GM12873 (cell line): ENCODE results near the gene SBSN.

Experiments
- TF ChIP-seq, protein P1 (sequence below): IDR thresholded peaks from 2 replicates; pipeline ENCODE4 v1.5.1; 2012; ENCODE audit warnings: low read depth, mild to moderate bottlenecking, moderate library complexity, low read length, control low read depth; ENCODE audit not compliant: insufficient read depth; ENCODE audit errors: missing control alignments

SBSN gene

DNA sequence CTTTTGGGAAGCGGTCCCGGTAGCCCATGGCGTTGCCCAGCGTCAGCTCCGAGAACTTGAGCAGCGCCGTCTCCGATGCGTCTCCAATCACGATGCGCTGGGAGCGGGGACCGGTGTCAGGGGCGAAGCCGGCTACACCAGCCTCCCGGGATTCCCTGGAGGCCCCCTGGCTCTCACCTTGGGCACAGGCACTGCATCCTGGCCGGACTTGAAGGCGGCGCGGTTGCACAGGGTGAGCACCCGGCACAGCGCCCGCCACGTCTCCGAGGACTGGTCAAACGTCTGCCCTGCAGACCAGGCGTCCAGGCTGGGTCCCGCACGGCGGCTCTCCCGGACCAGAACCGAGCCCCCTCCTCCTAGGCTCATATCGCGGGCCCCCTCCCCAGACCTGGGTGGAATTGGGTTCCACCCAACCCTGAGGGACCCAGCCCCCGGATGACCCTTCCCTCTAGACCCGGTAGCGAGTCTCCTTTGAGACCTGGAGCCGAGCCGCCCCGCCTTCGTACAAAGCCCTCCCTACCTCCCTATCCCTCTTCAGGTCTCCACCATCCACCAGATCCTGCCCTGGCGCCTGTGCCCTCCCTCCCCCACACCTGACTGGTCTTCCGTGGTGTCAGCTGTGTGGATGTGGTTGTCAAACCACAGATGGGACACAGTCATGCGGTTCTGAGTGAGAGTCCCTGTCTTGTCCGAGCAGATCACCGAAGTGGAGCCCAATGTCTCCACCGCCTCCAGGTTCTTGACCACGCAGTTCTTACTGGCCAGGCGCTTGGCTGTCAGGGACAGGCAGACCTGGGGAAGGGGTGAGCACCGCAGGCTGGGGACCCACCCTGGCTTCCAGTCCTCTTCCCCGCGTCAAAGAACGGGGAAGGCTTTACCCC, 30.5 kb upstream of the SBSN start:
- TF ChIP-seq, protein P1, sequence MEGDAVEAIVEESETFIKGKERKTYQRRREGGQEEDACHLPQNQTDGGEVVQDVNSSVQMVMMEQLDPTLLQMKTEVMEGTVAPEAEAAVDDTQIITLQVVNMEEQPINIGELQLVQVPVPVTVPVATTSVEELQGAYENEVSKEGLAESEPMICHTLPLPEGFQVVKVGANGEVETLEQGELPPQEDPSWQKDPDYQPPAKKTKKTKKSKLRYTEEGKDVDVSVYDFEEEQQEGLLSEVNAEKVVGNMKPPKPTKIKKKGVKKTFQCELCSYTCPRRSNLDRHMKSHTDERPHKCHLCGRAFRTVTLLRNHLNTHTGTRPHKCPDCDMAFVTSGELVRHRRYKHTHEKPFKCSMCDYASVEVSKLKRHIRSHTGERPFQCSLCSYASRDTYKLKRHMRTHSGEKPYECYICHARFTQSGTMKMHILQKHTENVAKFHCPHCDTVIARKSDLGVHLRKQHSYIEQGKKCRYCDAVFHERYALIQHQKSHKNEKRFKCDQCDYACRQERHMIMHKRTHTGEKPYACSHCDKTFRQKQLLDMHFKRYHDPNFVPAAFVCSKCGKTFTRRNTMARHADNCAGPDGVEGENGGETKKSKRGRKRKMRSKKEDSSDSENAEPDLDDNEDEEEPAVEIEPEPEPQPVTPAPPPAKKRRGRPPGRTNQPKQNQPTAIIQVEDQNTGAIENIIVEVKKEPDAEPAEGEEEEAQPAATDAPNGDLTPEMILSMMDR: no peak

DNA sequence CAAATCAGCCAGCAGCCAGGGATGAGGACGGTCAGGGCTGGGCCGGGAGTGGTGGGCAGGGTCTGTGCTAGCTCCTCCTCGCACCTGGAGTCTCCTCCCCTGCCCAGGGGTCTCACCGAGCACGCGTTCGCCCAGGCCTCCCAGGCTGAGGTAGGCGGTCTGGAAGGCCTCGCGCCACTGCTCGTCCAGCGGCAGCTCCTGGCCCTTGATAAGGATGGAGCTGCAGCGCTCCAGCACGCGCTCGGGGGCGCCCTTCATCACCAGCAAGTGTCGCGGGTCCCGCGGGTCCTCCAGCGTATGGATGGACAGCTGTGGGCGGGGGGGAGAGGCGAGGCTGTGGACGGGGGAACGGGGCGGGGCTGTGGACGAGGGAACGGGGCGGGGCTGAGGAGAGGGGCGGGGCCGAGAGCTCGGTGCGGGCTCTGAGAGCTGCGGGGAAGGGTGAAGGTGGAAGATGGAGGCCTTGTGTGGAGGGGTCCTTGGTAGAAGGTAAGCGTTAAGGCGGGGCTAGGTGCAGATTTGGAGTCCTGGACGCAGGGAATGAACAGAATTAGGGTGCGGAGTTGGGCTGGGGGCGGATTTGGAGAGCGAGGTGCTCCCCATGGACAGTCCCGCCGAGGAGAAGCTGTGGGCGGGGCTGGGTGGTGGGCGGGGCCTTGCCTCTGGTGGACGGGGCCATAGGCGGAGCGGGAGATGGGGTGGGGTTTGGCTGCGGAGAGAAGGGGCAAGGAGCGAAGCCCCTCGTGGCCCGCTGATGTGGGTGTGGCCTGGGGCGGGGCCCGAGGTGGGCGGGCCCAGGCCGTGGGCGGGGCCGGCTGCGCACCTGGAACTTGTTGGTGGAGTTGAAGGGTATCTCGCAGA, 29.7 kb upstream of the SBSN start:
- TF ChIP-seq, protein P1: no peak

DNA sequence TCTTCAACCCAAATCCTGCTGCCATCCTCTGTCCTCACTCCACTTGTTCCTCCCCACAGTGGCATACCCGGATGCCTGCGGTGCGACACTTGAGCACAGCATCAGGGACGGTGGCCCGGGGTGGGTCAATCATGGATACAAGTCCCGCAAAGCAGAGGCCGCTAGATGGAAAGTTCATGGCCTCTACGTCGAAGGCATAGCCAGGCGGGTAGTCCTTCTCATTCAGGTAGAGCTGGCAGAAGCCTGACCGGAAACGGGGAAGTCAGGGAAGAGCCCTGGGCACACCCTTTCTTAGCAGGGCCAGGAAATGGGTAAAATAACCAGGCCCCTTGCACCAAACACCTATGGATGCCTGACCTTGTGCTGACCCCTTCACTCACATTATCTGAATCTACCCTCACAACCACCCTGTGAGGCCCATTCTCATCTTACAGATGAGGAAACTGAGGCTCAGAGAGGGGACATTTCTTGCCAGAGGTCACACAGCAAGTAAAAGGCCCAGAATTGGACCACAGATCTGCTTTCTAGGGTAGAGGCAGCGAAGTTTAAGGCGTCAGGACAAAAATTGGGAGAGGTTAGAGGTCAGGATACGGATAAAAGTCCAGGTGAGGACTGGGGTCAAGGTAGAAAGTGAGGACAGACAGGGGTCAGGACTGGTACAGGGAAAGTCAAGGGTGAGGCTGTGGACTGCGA, 28.9 kb upstream of the SBSN start:
- TF ChIP-seq, protein P1: no peak

DNA sequence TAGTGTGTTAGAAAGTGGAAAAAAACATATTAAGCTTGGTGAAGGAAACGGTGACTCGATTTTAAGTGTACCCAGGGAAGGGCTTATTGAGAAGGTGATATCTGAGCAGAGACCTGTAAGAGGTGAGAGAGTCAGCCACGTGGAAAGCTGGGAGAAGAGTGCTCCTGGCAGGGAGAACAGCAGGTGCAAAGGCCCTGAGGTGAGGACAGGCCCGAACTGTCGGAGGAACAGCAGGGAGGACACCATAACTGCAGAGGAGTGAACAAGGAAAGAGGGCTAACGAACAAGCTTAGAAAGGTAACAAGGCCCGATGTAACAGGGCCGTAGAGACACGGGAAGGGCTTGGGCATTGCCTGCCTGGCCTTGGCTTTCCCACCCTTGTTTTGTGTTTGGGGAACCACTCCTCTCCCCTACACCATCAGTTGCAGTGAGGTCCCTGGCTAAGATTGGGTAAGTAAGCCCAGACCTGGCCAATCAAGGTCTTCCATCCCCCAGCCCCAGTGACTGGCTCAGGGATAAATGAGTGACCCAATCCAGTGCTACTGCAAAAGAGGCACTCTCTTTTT, 28.0 kb upstream of the SBSN start:
- TF ChIP-seq, protein P1: no peak

GRCh38 chr19:35555301-35556005, 27.3 kb upstream of the SBSN start:
- TF ChIP-seq, protein P1: peak; percentile 47

DNA sequence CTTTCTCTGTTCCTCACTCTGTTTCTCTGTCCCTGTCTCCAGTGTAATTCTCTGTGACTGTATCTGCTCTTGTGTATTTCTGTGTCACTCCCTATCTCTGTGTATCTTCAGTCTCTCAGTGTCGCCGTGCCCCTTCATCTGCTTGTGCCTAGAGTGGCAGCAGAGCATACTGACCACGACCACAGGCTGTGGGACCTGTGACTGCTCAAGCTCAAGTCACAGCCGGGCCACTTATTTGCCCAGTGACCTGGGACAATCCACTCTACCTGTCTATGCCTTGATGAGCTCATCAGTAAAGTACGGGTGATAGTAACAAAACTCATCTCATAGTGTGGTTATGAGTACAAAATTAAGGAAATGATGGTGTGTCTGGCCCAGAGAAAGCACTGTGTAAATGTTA, 26.0 kb upstream of the SBSN start:
- TF ChIP-seq, protein P1: no peak
